Measurements from ENCODE around the gene ATP10A. TPM values are rescaled to one million over a fixed set of nuclear protein-coding genes. Genes with fewer than 3 reads are reported as not detected.

ATP10A gene
- total and polyA plus RNA-seq, 11 donors, result 0.53 to 3.3 (median 1.0) TPM

DNA sequence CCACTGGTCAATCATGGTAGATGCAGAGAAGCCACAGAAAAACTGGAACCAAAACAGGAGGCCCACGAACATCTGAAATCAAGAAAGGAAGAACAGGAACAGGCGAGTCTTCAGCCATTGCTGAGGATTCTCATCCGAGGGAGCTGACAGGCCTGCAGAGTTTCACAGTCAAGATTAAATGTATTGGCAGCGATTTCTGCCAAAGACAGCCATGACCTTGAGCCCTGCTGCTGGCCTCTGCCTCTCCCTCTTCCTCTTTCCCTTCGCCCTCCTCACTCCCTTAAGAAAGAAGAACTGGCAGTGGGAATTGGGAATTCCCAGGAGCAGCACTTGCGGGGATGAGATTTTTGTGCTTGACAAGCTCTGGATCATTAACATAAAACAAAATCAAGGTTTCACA, 179.7 kb downstream of the ATP10A start:
- peak in 3 of 4 donors; percentile 38 to 56 (median 44) for ATAC-seq
- H3K36me3 ChIP-seq, result no peaks in the 10 kb centered on the region
- WGBS, 4 donors, result 38 to 54% (median 41%) methylated on average over 6 of the region's 6 CpGs
- H3K4me1 ChIP-seq, result peaks cover 0 to 35% (median 12%) of the 10 kb centered on the region in 12 donors
- no peaks in the 10 kb centered on the region for H3K27me3 ChIP-seq
- H3K4me3 ChIP-seq, result no peak overlapping the region
- H3K9me3 ChIP-seq, result peaks cover 0 to 4% (median 0%) of the 10 kb centered on the region in 12 donors
- TF ChIP-seq POLR2A (IDR thresholded peaks at IDR 0.05), result no peak
- TF ChIP-seq, protein P1, sequence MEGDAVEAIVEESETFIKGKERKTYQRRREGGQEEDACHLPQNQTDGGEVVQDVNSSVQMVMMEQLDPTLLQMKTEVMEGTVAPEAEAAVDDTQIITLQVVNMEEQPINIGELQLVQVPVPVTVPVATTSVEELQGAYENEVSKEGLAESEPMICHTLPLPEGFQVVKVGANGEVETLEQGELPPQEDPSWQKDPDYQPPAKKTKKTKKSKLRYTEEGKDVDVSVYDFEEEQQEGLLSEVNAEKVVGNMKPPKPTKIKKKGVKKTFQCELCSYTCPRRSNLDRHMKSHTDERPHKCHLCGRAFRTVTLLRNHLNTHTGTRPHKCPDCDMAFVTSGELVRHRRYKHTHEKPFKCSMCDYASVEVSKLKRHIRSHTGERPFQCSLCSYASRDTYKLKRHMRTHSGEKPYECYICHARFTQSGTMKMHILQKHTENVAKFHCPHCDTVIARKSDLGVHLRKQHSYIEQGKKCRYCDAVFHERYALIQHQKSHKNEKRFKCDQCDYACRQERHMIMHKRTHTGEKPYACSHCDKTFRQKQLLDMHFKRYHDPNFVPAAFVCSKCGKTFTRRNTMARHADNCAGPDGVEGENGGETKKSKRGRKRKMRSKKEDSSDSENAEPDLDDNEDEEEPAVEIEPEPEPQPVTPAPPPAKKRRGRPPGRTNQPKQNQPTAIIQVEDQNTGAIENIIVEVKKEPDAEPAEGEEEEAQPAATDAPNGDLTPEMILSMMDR (IDR thresholded peaks at IDR 0.05), result no peak
- no peak for DNase-seq
- intact Hi-C loops (cut with DNase I), result loop anchor here in 3 of 10 donors (2.0 to 10.0 kb wide), 3 partner anchors 115 to 149 kb away; no protein-coding TSS in a partner anchor
- peak overlapping the region in 5 of 12 donors; percentile 9 to 55 (median 33) for H3K27ac ChIP-seq

DNA sequence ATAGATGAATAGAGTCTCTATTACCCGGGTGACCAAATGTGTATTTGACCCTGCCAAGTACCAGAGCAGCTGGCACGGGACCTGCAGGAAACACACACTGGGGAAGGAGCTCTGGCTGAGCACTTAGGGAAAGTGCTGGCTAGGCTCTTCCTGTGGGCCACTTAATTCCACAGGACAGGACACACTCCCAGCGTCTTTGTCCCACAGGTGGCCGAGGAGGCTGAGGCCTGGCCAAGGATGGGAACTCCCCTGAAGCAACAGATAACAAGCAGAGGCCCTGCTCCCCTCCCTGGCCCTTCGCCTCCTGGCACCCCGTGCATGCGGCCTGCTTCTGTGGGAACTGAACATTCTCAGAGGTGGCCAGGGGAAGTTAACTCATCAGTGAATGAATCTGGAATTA, 180.8 kb downstream of the ATP10A start:
- TF ChIP-seq POLR2A (IDR thresholded peaks at IDR 0.05), result no peak
- TF ChIP-seq, protein P1 (IDR thresholded peaks at IDR 0.05), result no peak
- Histone ChIP-seq H3K27me3 (no peaks in the 10 kb centered on the region), H3K9me3 (peaks cover 0 to 4% (median 0%) of the 10 kb centered on the region in 12 donors), H3K4me1 (peaks cover 0 to 35% (median 12%) of the 10 kb centered on the region in 12 donors), H3K36me3 (no peaks in the 10 kb centered on the region), H3K27ac (peak overlapping the region in 7 of 12 donors; percentile 9 to 55 (median 38)), H3K4me3 (no peak overlapping the region)
- intact Hi-C loops (cut with DNase I), result loop anchor here in 3 of 10 donors (2.0 to 10.0 kb wide), 3 partner anchors 114 to 148 kb away; no protein-coding TSS in a partner anchor
- ATAC-seq (peak; percentile 63 to 72 (median 70)), DNase-seq (peak in 3 of 5 donors; percentile 69 to 72 (median 72))
- whole genome bisulfite sequencing, 4 donors, result 11 to 28% (median 22%) methylated on average over 7 of the region's 7 CpGs

DNA sequence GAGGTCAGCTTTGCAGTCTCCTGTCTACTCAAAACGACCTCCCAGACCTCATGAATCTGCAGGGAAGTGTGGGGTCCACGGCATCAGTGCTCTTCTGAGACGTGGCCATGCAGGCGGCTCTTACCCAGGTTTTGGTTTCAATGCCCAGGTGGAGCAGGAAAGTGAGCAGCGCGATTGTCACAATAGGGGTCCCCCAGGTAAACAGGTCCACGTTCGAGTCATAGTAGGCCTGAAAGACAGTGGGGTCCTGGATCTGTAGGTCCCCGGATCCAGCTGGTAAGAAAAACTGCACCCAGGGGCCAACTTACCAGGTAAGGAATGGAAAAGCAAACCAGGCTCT, 182.5 kb downstream of the ATP10A start:
- TF ChIP-seq POLR2A (IDR thresholded peaks at IDR 0.05), result no peak
- TF ChIP-seq, protein P1 (IDR thresholded peaks at IDR 0.05), result no peak
- no peak overlapping the region for H3K4me3 ChIP-seq
- intact Hi-C loops (cut with DNase I), result loop anchor here in 2 of 10 donors (10.0 kb wide), 2 partner anchors 116 to 146 kb away; no protein-coding TSS in a partner anchor
- peaks cover 0 to 35% (median 12%) of the 10 kb centered on the region in 12 donors for H3K4me1 ChIP-seq
- H3K36me3 ChIP-seq, result no peaks in the 10 kb centered on the region
- ATAC-seq (no peak), DNase-seq (no peak)
- no peak overlapping the region for H3K27ac ChIP-seq
- peaks cover 0 to 4% (median 0%) of the 10 kb centered on the region in 12 donors for H3K9me3 ChIP-seq
- WGBS, 4 donors, result 85 to 90% (median 89%) methylated on average over 8 to 9 of the region's 9 CpGs
- no peaks in the 10 kb centered on the region for H3K27me3 ChIP-seq

DNA sequence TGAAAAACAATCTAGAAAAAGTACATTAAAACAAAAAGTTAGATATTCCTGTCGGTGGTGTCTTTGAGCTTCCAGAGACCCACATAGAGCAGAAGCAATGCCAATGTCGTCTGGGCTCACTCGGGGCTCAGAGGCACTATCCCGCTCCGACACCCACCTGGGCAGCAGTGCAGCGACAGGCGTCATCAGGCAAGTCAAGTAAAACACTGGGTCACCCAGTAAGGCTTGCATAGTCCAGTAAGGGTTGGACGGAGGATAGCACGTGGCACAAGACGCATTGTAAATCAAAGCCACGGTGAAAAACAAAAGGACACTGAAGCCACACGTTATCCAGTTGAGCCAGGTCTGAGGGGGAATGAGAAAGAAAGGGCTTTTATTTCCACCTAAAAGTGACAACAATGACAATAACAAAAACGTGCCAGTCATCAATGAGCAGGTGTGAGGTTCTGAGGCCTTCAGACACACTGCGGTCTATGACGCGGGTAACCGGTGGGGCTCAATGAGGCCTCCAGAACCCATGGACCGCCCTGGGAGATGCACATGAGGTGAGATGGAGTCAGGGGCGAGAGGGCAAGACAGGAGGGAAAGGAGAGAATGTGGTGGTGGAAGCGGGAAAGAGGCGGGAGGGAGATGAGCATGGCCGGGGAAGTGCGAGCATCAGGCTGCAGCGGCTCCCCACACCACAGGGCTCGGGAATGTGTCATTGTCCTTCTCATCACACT, 183.0 kb downstream of the ATP10A start:
- Histone ChIP-seq H3K27ac (no peak overlapping the region), H3K36me3 (no peaks in the 10 kb centered on the region), H3K9me3 (peaks cover 0 to 4% (median 0%) of the 10 kb centered on the region in 12 donors), H3K4me3 (no peak overlapping the region), H3K4me1 (peaks cover 0 to 32% (median 12%) of the 10 kb centered on the region in 12 donors), H3K27me3 (no peaks in the 10 kb centered on the region)
- ATAC-seq, result no peak
- intact Hi-C loops (cut with DNase I), result loop anchor here in 2 of 10 donors (10.0 kb wide), 2 partner anchors 115 to 145 kb away; no protein-coding TSS in a partner anchor
- 86 to 91% (median 90%) methylated on average over 25 of the region's 25 CpGs for WGBS, 4 donors
- TF ChIP-seq, protein P1 (IDR thresholded peaks at IDR 0.05), result no peak
- TF ChIP-seq POLR2A (IDR thresholded peaks at IDR 0.05), result no peak
- DNase-seq, result no peak

Measured in heart left ventricle (tissue), 16 donors.